GM19395 (cell line): Measurements from ENCODE around the gene TMEM88.

Source experiments
- ATAC-seq: cut with Tn5 transposase; IDR thresholded peaks from one replicate; pipeline ENCODE4 v1.9.1; 2021; ENCODE audit warnings: mild to moderate bottlenecking, moderate library complexity; ENCODE audit not compliant: unreplicated experiment

Gene TMEM88

GRCh38 chr17:7883781-7884386, 29.0 kb downstream of the TMEM88 start:
- no peak for ATAC-seq

- no peak for ATAC-seq
Observed at GRCh38 chr17:7884581-7885366, 29.9 kb downstream of the TMEM88 start.

DNA sequence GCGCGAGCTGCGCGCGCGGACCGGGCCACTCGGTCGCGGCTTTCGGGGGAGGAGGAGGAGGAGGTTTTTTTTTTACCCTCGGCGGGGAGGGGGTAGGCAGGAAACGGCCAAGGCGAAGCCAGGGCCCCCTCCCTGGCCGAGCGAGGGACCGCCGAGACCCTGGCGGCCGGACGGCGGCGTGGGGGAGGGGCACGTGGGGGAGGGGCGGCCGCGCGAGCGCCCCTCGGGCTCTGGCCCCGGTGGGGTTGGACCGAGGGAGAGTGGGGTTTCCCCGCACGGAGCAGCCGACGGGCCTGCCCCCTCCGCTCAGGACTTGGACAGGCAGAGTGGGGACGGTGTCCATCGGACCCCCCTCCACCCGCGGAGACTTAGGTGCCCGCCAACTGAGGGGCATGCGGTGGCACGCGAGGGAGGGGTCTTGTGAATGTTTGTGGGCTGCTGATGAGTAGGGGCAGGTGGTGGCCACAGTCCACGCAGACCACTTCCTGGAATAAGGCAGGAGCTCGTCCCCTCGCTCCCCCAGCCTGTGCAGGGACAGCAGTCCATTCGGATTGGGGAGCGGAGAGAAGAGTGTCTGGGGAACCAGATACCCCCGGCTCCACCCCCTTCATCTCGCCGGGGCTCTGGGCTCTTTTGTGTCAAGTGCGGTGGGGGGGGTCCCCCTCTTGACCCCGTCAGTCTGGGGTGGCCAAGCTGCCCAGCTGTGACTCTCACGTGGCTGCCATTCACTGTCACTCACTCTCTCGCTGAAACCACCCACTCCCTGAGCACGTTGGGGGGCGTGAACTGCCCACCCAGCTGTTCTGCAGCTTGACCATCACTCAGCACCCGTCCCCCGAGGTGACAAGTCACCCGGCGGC, 30.7 kb downstream of the TMEM88 start:
- ATAC-seq, result no peak

- no peak for ATAC-seq
Observed at GRCh38 chr17:7886227-7887037, 31.6 kb downstream of the TMEM88 start.

GRCh38 chr17:7887038-7887481, 32.2 kb downstream of the TMEM88 start:
- ATAC-seq, result no peak

GRCh38 chr17:7887482-7888183, 32.8 kb downstream of the TMEM88 start:
- no peak for ATAC-seq

DNA sequence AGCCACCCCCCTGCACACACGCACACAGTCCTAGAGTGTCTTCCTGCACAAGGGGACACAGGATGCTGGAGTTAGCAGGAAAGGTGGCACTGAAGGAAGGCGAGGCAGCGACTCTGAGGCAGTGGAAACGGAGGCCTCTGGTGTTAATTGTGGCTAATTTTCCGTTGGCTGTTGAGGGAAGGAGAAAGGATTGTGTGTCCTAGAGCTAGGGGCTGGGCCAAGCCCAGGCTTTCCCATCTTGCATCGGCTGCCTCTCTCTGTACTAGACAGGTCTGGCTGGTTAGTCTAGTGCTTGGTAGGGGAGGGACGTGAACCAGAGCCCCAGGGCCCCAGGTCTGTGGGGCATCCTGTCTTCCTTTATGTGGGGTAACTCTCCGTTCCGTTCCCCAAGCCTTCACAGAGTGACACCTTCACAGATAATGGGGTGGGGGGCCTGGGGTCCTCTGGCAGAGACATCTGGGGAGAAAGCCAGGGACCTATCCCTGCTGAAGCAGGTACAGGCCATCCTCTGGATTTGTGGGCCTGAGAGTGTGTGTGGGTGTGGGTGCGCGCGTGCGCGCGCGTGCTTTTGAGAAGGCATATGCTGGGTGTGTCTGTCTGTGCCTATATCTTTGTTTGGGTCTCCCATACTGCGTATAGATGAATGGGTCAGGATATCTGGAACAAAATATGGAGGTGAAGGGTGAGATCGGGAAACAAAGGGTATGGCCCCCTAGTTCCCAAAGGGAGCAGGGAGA, 33.5 kb downstream of the TMEM88 start, which contains the start of gene CHD3:
TSS of gene CHD3 (plus strand) at position 606 of the 737 bp plus-strand sequence. CDS start 212 bp downstream, outside the sequence.
- ATAC-seq, result no peak

DNA sequence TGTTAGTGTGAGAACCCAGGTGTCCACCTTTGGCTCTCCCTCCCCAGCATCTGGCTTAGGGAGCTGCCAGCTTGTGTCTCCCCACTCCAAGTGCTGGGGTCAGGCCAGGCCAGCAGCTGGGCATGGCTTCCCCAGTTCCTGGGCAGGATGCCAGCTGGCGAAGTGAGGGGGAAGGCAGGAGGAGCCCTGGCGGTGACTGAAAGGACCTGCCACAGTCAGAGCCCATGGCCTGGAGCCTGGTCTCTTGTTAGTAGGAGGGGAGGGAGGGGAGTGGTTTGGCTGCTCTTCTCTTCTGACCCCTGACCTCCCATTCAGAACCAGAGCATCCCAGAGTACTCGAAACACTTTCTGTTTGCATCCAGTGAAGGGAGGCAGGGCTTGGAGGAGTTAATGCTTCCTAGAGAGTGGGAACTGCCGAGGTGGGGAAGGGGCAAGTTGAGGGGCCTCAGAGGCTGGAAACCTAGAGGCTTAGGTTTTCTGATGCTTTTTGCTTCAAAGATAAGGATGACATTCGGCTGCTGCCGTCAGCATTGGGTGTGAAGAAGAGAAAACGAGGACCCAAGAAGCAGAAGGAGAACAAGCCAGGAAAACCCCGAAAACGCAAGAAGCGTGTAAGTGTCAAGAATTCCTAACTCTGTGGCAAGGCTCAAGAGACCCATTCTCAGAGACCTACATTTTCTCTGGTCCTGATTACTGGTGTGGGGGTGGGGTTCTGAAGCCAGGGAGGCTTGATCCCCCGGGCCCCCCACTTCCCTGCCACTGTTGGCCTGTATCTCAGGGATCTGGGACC, 34.5 kb downstream of the TMEM88 start:
- ATAC-seq, result no peak

GRCh38 chr17:7893187-7893880, 38.5 kb downstream of the TMEM88 start:
- no peak for ATAC-seq

DNA sequence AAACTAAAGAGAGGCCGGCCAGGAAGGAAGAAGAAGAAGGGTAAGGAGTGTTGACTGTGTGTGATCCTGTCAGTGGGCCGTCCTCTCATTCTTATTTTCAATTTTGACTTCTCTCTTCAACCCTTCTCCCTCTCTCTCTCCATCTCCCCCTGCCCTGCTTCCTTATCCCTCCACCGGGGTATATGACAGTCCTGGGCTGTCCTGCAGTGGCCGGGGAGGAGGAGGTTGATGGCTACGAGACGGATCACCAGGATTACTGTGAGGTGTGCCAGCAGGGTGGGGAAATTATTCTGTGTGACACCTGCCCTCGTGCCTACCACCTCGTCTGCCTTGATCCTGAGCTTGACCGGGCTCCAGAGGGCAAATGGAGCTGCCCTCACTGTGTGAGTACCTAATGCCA, 39.4 kb downstream of the TMEM88 start:
- no peak for ATAC-seq

DNA sequence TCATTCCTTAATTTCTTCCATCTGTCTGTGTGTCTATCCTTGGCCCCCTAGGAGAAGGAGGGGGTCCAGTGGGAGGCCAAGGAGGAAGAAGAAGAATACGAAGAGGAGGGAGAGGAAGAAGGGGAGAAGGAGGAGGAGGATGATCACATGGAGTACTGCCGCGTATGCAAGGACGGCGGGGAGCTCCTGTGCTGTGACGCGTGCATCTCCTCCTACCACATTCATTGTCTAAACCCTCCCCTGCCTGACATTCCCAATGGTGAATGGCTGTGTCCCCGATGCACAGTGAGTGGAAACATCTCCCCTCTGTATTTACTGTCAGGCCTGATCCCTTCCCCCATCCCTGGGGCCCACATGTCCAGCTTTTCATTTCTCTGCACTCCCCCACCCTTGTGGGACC, 40.0 kb downstream of the TMEM88 start:
- no peak for ATAC-seq

- no peak for ATAC-seq
Observed at GRCh38 chr17:7897090-7897489, 42.2 kb downstream of the TMEM88 start.

- ATAC-seq, result no peak
Observed at GRCh38 chr17:7897773-7898172, 42.9 kb downstream of the TMEM88 start.

DNA sequence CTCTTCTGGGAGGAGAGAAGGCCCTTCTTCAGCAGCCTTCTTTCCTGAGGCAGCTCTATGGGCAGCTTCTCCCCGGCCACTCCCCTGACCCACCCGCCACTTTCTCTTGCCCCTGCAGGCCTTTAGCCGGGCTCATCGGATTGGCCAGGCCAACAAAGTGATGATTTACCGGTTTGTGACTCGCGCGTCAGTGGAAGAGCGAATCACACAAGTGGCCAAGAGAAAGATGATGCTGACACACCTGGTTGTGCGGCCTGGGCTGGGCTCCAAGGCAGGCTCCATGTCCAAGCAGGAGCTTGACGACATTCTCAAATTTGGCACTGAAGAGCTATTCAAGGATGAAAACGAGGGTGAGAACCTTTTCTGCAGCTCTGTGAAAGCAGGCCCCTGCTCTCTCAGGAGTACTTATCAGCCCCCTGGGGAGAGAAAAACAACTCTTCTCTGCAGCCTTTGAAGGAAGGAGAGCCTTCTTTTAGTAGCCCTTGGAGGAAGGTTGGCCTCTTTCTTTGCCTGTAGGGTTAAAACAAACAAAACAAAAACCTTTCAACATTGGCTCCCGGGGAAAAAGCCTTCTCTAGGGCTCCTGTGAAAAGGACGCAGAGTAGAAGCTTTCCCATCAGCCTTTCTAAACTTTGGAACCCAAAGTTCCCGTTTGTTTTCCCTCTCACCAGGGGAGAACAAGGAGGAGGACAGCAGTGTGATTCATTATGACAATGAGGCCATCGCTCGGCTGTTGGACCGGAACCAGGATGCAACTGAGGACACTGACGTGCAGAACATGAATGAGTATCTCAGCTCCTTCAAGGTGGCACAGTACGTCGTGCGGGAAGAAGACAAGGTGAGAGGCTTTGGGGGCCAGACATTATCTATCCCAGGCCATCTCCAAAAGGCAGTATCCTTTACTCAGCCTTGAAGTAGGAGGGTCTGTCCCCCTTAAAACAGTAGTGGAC, 48.6 kb downstream of the TMEM88 start:
- no peak for ATAC-seq
